ENCODE data around the gene PCDH9.

DNA sequence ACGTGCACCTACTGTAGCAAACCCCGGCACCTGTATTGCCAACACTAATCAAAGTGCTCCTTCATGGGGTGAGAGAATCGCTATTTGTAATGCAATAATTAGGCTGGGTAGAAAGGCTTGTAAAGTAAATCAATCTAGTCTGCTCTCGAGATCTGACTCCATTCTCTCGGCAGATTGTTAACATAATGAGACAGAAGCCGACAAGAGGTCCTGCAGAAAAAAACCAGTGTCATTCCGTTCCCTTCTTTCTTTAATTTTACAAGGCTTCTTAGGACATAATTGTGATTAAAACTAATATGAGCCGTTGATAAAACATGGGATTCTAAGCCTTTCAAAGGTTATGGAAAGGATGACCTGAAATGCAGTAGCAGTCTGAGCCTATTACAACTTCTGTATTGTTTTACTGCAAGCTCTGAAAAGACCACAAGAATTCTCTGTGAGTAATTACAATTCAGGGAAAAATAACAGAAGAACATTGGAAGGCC, 530.0 kb downstream of the PCDH9 start:
- TF ChIP-seq NCOA2 (CRISPR knock-in tag; IDR thresholded peaks at IDR 0.05) (no peak), POLR2AphosphoS5 (IDR thresholded peaks at IDR 0.05; ENCODE audit: low read depth, low read length) (no peak), FOXK2 (IDR thresholded peaks at IDR 0.05) (no peak), SMC3 (IDR thresholded peaks at IDR 0.05; ENCODE audit: low read length) (no peak)
- TF ChIP-seq, protein P1, sequence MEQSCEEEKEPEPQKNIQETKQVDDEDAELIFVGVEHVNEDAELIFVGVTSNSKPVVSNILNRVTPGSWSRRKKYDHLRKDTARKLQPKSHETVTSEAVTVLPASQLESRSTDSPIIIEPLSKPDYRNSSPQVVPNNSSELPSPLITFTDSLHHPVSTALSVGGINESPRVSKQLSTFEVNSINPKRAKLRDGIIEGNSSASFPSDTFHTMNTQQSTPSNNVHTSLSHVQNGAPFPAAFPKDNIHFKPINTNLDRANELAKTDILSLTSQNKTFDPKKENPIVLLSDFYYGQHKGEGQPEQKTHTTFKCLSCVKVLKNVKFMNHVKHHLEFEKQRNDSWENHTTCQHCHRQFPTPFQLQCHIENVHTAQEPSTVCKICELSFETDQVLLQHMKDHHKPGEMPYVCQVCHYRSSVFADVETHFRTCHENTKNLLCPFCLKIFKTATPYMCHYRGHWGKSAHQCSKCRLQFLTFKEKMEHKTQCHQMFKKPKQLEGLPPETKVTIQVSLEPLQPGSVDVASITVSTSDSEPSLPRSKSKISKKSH (CRISPR knock-in tag; IDR thresholded peaks at IDR 0.05; ENCODE audit: borderline replicate concordance) = no peak
- TF ChIP-seq, protein P2, sequence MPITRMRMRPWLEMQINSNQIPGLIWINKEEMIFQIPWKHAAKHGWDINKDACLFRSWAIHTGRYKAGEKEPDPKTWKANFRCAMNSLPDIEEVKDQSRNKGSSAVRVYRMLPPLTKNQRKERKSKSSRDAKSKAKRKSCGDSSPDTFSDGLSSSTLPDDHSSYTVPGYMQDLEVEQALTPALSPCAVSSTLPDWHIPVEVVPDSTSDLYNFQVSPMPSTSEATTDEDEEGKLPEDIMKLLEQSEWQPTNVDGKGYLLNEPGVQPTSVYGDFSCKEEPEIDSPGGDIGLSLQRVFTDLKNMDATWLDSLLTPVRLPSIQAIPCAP (CRISPR knock-in tag; IDR thresholded peaks at IDR 0.05; ENCODE audit: low read depth) = no peak
- TF ChIP-seq, protein P3, sequence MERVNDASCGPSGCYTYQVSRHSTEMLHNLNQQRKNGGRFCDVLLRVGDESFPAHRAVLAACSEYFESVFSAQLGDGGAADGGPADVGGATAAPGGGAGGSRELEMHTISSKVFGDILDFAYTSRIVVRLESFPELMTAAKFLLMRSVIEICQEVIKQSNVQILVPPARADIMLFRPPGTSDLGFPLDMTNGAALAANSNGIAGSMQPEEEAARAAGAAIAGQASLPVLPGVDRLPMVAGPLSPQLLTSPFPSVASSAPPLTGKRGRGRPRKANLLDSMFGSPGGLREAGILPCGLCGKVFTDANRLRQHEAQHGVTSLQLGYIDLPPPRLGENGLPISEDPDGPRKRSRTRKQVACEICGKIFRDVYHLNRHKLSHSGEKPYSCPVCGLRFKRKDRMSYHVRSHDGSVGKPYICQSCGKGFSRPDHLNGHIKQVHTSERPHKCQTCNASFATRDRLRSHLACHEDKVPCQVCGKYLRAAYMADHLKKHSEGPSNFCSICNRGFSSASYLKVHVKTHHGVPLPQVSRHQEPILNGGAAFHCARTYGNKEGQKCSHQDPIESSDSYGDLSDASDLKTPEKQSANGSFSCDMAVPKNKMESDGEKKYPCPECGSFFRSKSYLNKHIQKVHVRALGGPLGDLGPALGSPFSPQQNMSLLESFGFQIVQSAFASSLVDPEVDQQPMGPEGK (CRISPR knock-in tag; IDR thresholded peaks at IDR 0.05) = no peak
- TF ChIP-seq, protein P4, sequence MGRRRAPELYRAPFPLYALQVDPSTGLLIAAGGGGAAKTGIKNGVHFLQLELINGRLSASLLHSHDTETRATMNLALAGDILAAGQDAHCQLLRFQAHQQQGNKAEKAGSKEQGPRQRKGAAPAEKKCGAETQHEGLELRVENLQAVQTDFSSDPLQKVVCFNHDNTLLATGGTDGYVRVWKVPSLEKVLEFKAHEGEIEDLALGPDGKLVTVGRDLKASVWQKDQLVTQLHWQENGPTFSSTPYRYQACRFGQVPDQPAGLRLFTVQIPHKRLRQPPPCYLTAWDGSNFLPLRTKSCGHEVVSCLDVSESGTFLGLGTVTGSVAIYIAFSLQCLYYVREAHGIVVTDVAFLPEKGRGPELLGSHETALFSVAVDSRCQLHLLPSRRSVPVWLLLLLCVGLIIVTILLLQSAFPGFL (CRISPR knock-in tag; IDR thresholded peaks at IDR 0.05) = no peak
- TF ChIP-seq, protein P5, sequence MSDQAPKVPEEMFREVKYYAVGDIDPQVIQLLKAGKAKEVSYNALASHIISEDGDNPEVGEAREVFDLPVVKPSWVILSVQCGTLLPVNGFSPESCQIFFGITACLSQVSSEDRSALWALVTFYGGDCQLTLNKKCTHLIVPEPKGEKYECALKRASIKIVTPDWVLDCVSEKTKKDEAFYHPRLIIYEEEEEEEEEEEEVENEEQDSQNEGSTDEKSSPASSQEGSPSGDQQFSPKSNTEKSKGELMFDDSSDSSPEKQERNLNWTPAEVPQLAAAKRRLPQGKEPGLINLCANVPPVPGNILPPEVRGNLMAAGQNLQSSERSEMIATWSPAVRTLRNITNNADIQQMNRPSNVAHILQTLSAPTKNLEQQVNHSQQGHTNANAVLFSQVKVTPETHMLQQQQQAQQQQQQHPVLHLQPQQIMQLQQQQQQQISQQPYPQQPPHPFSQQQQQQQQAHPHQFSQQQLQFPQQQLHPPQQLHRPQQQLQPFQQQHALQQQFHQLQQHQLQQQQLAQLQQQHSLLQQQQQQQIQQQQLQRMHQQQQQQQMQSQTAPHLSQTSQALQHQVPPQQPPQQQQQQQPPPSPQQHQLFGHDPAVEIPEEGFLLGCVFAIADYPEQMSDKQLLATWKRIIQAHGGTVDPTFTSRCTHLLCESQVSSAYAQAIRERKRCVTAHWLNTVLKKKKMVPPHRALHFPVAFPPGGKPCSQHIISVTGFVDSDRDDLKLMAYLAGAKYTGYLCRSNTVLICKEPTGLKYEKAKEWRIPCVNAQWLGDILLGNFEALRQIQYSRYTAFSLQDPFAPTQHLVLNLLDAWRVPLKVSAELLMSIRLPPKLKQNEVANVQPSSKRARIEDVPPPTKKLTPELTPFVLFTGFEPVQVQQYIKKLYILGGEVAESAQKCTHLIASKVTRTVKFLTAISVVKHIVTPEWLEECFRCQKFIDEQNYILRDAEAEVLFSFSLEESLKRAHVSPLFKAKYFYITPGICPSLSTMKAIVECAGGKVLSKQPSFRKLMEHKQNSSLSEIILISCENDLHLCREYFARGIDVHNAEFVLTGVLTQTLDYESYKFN (CRISPR knock-in tag; conservative IDR thresholded peaks at IDR 0.05) = no peak
- TF ChIP-seq, protein P6, sequence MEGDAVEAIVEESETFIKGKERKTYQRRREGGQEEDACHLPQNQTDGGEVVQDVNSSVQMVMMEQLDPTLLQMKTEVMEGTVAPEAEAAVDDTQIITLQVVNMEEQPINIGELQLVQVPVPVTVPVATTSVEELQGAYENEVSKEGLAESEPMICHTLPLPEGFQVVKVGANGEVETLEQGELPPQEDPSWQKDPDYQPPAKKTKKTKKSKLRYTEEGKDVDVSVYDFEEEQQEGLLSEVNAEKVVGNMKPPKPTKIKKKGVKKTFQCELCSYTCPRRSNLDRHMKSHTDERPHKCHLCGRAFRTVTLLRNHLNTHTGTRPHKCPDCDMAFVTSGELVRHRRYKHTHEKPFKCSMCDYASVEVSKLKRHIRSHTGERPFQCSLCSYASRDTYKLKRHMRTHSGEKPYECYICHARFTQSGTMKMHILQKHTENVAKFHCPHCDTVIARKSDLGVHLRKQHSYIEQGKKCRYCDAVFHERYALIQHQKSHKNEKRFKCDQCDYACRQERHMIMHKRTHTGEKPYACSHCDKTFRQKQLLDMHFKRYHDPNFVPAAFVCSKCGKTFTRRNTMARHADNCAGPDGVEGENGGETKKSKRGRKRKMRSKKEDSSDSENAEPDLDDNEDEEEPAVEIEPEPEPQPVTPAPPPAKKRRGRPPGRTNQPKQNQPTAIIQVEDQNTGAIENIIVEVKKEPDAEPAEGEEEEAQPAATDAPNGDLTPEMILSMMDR (CRISPR knock-in tag; IDR thresholded peaks at IDR 0.05) = no peak
- TF ChIP-seq, protein P7, sequence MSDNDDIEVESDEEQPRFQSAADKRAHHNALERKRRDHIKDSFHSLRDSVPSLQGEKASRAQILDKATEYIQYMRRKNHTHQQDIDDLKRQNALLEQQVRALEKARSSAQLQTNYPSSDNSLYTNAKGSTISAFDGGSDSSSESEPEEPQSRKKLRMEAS (IDR thresholded peaks at IDR 0.05) = no peak
